Transverse colon (tissue), 4 donors: ENCODE measurements around the gene KLHDC10. TPM values are rescaled to one million over a fixed set of nuclear protein-coding genes. Genes with fewer than 3 reads are reported as not detected.
A peak's percentile ranks its signal among the peaks of the same experiment; 100 is the strongest.
"Not testable (repeated sequence)": the region's sequence is repeated elsewhere in the genome, so short reads cannot be mapped to it uniquely, and the experiment has no call there.

Source experiments
- DNase-seq: peaks from one replicate; pipeline ENCODE4 v3.0.0-alpha.2; 2019
- H3K27ac ChIP-seq, 4 donors: fragments of 200-600 bp; sonication (generic); 2 replicates each; pipeline ENCODE4 v1.5.1; 2016 to 2018; ENCODE audit warnings: inconsistent platforms in 4 of 4
- H3K27me3 ChIP-seq: fragments of 200-600 bp; sonication (generic); 2 replicates; pipeline ENCODE4 v1.5.1; 2017; ENCODE audit warnings: inconsistent platforms
- H3K36me3 ChIP-seq, 4 donors: fragments of 200-600 bp; sonication (generic); 2 replicates each; pipeline ENCODE4 v1.5.1; 2017 to 2019; ENCODE audit warnings: inconsistent platforms in 4 of 4
- H3K4me1 ChIP-seq, 4 donors: fragments of 200-600 bp; sonication (generic); 2 replicates each; pipeline ENCODE4 v1.5.1; 2017 to 2020; ENCODE audit warnings: inconsistent platforms in 4 of 4
- H3K4me3 ChIP-seq, 4 donors: fragments of 200-600 bp; sonication (generic); 1 replicate in 1 of 4; 2 replicates in 3 of 4; pipeline versions ENCODE4 v1.5.1 to v1.6.1; 2017 to 2019; ENCODE audit warnings: inconsistent platforms in 4 of 4
- H3K9me3 ChIP-seq, 2 donors: fragments of 200-600 bp; sonication (generic); 2 replicates each; pipeline ENCODE4 v1.5.1; 2017 to 2019; ENCODE audit warnings: inconsistent platforms in 2 of 2
- CTCF ChIP-seq, 5 experiments: fragments of 200-600 bp in 3 of 5; fragments of 450-650 bp in 2 of 5; sonication (generic) in 3 of 5; IDR thresholded peaks; 1 replicate in 2 of 5; 2 replicates in 3 of 5; pipeline ENCODE4 v1.5.1; 2016 to 2017; ENCODE audit warnings: antibody characterized with exemption in 5 of 5, inconsistent platforms in 3 of 5, mild to moderate bottlenecking in 2 of 5, moderate library complexity in 1 of 5
- EP300 ChIP-seq: sonication (generic); formaldehyde crosslinking; IDR thresholded peaks from one replicate; pipeline ENCODE4 v1.6.1; 2017; ENCODE audit warnings: antibody characterized with exemption, low read depth
- POLR2A ChIP-seq: fragments of 450-650 bp; IDR thresholded peaks from one replicate; pipeline ENCODE4 v1.6.1; 2016; ENCODE audit warnings: antibody characterized with exemption, mild to moderate bottlenecking, moderate library complexity
- POLR2AphosphoS5 ChIP-seq, 3 donors: sonication (generic); formaldehyde crosslinking; IDR thresholded peaks; one replicate each; pipeline ENCODE4 v1.6.1; 2016; ENCODE audit warnings: antibody characterized with exemption in 3 of 3
- WGBS, 2 donors: methylation state at CpG; one replicate each; pipeline ENCODE4 v1.1.5; 2018; ENCODE audit warnings: low coverage in 1 of 2; 5-methylcytosine and 5-hydroxymethylcytosine counted together
- in situ Hi-C, 4 donors: fragments of 200-750 bp; cut with MboI; loops; one replicate each; pipeline versions ENCODE4 v1.15.0 to v1.15.1; 2017; ENCODE audit warnings: low sequenced_read_pairs in 3 of 4, low pct_ligation_motif_present in 1 of 4, low pct_unique_long_range_greater_than_20kb in 1 of 4
- intact Hi-C: fragments of 100-400 bp; cut with DNase I; formaldehyde crosslinking; loops from one replicate; pipeline ENCODE4 v1.15.1; 2023; ENCODE audit warnings: low total_unique reads
- total RNA-seq, 4 donors: library from RNA; depleted of rRNA; stranded (reverse); fragments of >200 nt; gene quantifications; one replicate each; pipeline ENCODE4 v1.1.0, GENCODE V29; 2016

Gene KLHDC10
- total RNA-seq, 4 donors from 2014 or later = 9.4 to 23.5 (median 15.6) TPM

- no peak overlapping the region for H3K27ac ChIP-seq
- peak; percentile 54 for DNase-seq
- H3K36me3 ChIP-seq = no peaks in the 10 kb centered on the region
- H3K4me1 ChIP-seq = no peaks in the 10 kb centered on the region
- H3K9me3 ChIP-seq = no peaks in the 10 kb centered on the region
- H3K27me3 ChIP-seq = no peaks in the 10 kb centered on the region
- peak; percentile 48 to 77 (median 59) for TF ChIP-seq CTCF (IDR thresholded peaks at IDR 0.05)
- no peak for TF ChIP-seq POLR2A
- no peak for TF ChIP-seq POLR2AphosphoS5 (IDR thresholded peaks at IDR 0.05)
- TF ChIP-seq EP300 = no peak
- in situ Hi-C loops (loop anchor here in 3 of 4 donors (10.0 to 25.0 kb wide), 3 partner anchors 692 to 774 kb away; no protein-coding TSS in a partner anchor), intact Hi-C loops (no loop called here)
- no peak overlapping the region for H3K4me3 ChIP-seq
- WGBS, 2 donors = 0% methylated on average over 1 to 2 of the region's 2 CpGs
These were observed 7.3 kb upstream of the KLHDC10 start for GRCh38 chr7:130063036-130063435.

GRCh38 chr7:130064580-130064926 is 5.8 kb upstream of the KLHDC10 start:
- DNase-seq, H3K27ac ChIP-seq, H3K27me3 ChIP-seq, H3K9me3 ChIP-seq, H3K4me1 ChIP-seq, H3K36me3 ChIP-seq, H3K4me3 ChIP-seq, intact Hi-C loops: not testable (repeated sequence)
- in situ Hi-C loops = loop anchor here in 3 of 4 donors (10.0 to 25.0 kb wide), 3 partner anchors 690 to 773 kb away; no protein-coding TSS in a partner anchor
- WGBS, 2 donors = 86 to 87% methylated on average over 3 to 6 of the region's 6 CpGs

DNA sequence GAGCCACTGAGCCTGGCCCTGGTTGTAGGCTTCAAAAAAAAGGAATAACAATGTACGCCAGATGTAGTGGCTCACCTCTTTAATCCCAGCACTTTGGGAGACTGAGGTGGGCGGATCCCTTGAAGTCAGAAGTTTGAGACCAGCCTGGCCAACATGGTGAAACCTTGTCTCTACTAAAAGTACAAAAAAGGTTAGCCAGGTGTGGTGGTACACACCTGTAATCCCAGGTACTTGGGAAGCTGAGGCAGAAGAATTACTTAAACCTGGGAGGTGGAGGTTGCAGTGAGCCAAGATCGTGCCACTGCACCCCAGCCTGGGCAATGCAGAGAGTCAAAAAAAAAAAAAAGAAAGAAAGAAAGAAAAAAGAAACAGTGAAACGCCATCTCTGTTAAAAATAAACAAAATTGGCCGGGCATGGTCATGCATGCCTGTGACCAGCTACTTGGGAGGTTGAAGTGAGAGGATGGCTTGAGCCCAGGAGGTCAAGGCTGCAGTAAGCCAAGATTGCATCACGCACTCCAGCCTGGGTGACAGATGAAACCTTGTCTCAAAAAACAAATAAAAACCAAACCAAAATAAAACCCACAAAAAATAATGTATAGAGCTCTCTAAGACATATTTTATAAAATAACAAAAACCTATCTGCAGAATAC is 4.7 kb upstream of the KLHDC10 start:
- Histone ChIP-seq H3K36me3 (no peaks in the 10 kb centered on the region), H3K27ac (no peak overlapping the region), H3K4me3 (no peak overlapping the region), H3K9me3 (no peaks in the 10 kb centered on the region), H3K27me3 (no peaks in the 10 kb centered on the region), H3K4me1 (peaks cover 0 to 8% (median 0%) of the 10 kb centered on the region in 4 donors)
- WGBS, 2 donors = 70 to 73% methylated on average over 6 of the region's 6 CpGs
- intact Hi-C loops = no loop called here
- in situ Hi-C loops = loop anchor here in 3 of 4 donors (10.0 to 25.0 kb wide), 3 partner anchors 689 to 772 kb away; no protein-coding TSS in a partner anchor
- no peak for DNase-seq
- TF ChIP-seq EP300 (no peak), POLR2AphosphoS5 (IDR thresholded peaks at IDR 0.05) (no peak), POLR2A (no peak)

DNA sequence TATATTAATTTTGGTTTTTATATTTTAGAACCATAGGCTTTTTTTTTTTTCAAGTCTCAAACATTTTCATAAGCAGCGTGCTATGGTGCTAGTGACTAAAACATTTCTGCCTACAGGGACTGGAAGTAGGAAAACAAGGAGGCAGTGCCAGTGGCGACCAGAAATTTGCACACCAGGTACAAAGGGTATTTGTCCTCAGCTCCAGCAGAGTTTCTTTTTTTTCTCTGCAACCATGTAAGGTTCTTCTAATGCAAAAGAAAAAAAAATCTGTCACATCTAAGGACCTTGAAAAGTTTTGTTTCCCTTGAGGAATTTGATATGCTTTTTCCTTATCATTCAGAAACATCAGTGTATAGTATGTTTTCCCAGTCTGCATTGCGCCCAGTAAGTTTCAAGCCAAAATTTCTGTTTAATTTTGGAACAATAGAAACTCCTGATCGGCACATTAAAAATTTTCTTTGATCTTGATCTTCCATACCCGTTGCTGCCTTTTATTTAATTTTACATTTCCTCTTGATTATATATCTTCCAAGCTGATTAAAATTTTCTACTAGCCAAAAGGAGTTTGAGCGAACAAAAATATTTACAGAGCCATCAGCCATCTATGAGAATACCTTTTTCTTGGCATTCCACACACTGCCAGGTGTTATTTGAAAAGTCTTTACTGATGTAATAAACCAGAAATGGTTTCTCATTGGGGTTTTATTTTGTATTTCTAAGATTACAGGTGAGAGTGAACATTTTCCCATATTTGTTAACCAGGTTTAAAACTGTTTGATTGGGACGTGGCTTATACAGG is 956 bp upstream of the KLHDC10 start:
- intact Hi-C loops = no loop called here
- TF ChIP-seq POLR2A = no peak
- no peak for TF ChIP-seq POLR2AphosphoS5 (IDR thresholded peaks at IDR 0.05)
- no peak for TF ChIP-seq CTCF (IDR thresholded peaks at IDR 0.05)
- no peak for DNase-seq
- Histone ChIP-seq H3K4me1 (peaks cover 16 to 40% (median 24%) of the 10 kb centered on the region in 4 donors), H3K4me3 (peak overlapping the region in 3 of 4 donors; percentile 92 to 100 (median 94)), H3K9me3 (no peaks in the 10 kb centered on the region), H3K36me3 (no peaks in the 10 kb centered on the region), H3K27ac (peak overlapping the region; percentile 92 to 96 (median 94)), H3K27me3 (no peaks in the 10 kb centered on the region)
- WGBS, 2 donors = 40 to 46% methylated on average over 7 of the region's 7 CpGs
- in situ Hi-C loops = loop anchor here in 3 of 4 donors (10.0 to 25.0 kb wide), 3 partner anchors 685 to 768 kb away; no protein-coding TSS in a partner anchor
